Measurements from ENCODE around the gene PRKN.

DNA sequence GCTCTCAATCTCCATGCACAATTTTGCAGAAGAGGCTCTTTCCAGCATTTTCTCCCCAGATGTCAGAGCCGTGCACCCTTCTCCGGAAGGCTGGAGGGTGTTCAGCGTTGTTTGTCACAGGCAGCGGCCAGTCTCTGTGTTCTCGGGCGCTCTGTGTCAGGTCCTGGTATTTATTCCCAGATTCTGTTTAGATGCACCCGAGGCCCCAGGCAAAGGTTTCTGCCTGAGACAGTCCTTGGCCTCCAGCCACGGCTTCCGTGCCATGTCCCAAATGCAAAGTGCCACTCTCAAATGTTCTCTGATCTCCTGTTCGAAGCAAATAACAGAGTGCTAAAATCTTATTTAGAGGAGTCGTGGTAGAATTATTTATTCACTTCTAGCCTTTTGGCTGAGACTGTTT is 1313.4 kb downstream of the PRKN start:
- TF ChIP-seq, protein P1, sequence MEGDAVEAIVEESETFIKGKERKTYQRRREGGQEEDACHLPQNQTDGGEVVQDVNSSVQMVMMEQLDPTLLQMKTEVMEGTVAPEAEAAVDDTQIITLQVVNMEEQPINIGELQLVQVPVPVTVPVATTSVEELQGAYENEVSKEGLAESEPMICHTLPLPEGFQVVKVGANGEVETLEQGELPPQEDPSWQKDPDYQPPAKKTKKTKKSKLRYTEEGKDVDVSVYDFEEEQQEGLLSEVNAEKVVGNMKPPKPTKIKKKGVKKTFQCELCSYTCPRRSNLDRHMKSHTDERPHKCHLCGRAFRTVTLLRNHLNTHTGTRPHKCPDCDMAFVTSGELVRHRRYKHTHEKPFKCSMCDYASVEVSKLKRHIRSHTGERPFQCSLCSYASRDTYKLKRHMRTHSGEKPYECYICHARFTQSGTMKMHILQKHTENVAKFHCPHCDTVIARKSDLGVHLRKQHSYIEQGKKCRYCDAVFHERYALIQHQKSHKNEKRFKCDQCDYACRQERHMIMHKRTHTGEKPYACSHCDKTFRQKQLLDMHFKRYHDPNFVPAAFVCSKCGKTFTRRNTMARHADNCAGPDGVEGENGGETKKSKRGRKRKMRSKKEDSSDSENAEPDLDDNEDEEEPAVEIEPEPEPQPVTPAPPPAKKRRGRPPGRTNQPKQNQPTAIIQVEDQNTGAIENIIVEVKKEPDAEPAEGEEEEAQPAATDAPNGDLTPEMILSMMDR (IDR thresholded peaks at IDR 0.05) = no peak
- TF ChIP-seq ZFX (IDR thresholded peaks at IDR 0.05; ENCODE audit: borderline replicate concordance) = no peak

Measured in 22Rv1 (cell line).